GM21381 (cell line): ENCODE measurements around the gene OR10C1.

Source experiments
- ATAC-seq: cut with Tn5 transposase; IDR thresholded peaks from one replicate; pipeline ENCODE4 v1.9.1; 2021; ENCODE audit warnings: mild to moderate bottlenecking, moderate library complexity; ENCODE audit not compliant: unreplicated experiment

Gene OR10C1

GRCh38 chr6:29474996-29475395 lies 35.9 kb downstream of the OR10C1 start:
- ATAC-seq: no peak

- no peak for ATAC-seq
Observed at GRCh38 chr6:29477923-29478450, 38.9 kb downstream of the OR10C1 start.

GRCh38 chr6:29478740-29479139 lies 39.6 kb downstream of the OR10C1 start:
- no peak for ATAC-seq

DNA sequence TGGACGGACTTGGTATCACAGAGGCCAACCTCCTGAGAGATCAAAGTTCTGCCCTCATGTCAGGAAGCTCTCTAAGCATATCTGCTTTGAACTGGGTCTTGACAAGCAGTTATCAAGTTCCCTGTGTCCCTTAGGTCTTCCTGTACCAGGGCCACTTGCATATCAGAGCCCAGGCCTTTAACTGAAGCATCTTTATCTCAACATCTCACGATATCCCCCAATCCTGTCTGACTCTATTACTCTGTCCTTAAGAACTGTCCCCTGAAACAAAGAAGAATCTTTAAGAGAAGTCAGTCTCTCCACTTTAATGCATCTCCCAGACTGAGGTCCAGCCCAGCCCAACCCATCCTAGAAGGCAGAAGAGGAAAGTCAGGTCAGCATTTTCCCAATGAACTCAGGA lies 40.5 kb downstream of the OR10C1 start:
- ATAC-seq: no peak

DNA sequence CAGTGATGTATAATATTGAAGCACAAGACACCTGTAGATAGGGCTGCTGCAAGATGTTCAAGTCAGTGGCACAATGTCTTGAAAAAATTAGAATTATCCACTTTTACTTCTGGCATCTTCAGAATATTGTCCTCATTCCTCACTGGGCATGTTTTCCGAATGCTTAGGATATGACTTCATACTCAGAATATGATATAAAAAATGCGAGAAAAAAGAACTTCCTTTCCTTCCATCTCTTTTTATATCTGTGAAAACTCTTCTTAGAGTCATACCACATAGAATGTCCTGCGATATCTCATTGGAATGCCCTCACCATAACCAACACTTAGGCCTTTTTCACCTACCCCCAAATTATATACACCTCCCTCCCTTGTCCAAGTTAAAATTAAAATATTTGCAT lies 44.1 kb downstream of the OR10C1 start:
- no peak for ATAC-seq

DNA sequence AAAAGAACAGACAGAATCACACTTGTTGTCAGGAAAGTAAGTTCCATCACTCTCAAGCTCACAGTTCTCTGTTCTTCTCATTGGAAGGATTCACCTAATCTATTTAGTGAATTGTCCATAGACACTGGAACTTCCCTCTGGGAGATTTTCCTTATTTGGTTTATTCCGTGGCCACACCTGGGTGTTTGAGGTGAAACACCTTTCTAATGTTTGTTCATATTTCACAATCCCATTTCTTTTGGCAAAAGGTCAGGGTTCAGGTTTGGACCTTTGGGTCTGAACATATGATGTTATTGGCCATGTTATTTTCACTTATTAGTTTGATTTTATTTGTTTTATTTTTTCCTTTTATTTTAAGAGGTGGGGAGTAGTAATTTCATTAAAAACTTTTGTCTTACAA lies 44.6 kb downstream of the OR10C1 start:
- ATAC-seq: no peak

DNA sequence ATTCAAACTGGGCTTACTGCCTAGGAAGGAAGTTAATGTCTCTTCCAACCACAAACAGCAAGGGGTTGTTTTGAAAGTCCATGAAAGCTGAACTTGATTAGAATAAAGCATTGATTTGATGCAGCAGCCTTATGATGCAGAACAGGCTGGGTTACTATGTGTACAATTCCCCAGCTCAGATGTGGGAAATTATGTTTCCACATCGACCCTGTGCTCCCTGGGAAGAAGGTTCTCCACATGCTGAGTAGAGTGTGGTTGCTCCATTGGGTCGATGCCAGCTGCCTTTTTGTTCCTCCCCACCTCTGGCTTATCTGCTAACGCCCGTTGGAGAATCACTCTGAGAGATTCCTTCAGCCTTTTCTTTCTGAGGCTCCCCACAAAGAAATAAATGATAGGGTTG lies 47.5 kb downstream of the OR10C1 start:
- ATAC-seq: no peak

DNA sequence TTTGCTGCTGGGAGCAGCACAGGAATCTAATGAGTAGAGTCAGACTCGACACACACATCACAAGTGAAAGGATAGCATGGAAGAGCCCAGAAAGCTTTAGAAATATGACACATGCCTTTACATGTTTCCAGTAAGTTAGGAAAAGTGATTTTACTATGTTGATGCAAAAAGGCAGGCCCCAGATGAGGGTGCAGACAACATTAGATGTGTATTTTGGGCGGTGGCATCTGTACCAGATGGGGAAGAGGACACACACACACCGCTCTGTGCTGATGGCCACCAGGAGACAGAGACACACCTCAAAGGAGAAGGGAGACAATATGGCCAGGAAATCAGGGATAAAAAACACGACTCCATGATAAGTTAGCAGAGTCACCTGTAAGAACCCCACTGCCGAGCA lies 48.0 kb downstream of the OR10C1 start:
- ATAC-seq: no peak

GRCh38 chr6:29487660-29488059 lies 48.6 kb downstream of the OR10C1 start, which contains the start of gene MAS1L:
TSS of gene MAS1L (minus strand) at chr6:29487956. CDS start at chr6:29487902, 54 bp downstream.
- ATAC-seq: no peak

- no peak for ATAC-seq
Observed at GRCh38 chr6:29488874-29489273, 49.8 kb downstream of the OR10C1 start.

- ATAC-seq: no peak
Observed at GRCh38 chr6:29489286-29489685, 50.2 kb downstream of the OR10C1 start.

DNA sequence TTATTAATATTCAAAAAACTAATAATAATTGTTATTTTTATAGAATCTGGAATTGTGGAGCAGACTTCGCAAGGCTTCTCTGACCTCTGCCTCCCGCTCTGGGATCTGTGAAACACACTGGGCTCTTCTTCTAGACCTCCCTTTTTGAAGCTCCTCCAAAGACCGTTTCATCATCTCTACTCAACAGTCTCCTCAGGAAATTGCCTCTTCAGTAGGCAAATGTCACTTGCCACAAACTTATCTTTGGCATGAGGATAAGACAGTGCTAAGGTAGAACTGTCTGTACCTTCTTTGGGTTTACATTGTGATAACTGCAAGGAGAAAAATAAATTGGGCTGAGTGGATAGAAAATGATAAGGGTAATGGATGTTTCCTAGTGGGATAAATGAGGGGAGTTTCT lies 50.9 kb downstream of the OR10C1 start:
- no peak for ATAC-seq

GRCh38 chr6:29490552-29490951 lies 51.4 kb downstream of the OR10C1 start:
- ATAC-seq: no peak
